HL-60 (cell line): ENCODE results near the gene GRAMD1A.

ENCODE experiments used
- DNase-seq, 2 experiments: peaks; one replicate each; pipeline ENCODE4 v3.0.0-alpha.2; 2010 to 2020; ENCODE audit warnings: low read depth in 1 of 2, low spot score in 1 of 2
- H3K27ac ChIP-seq: fragments of 250-450 bp; sonication (Bioruptor Pico); replicated peaks from 2 replicates; pipeline ENCODE4 v1.5.1; 2020; ENCODE audit warnings: mild to moderate bottlenecking, moderate library complexity
- H3K27me3 ChIP-seq: fragments of 250-450 bp; sonication (Bioruptor Pico); 2 replicates; pipeline ENCODE4 v1.5.1; 2021; ENCODE audit warnings: mild to moderate bottlenecking, moderate library complexity; ENCODE audit not compliant: insufficient read depth, poor library complexity, severe bottlenecking
- H3K4me3 ChIP-seq: replicated peaks from 2 replicates; pipeline ENCODE4 v1.5.1; 2011; ENCODE audit warnings: mild to moderate bottlenecking, control low read depth, low read length; ENCODE audit not compliant: insufficient read depth
- CTCF ChIP-seq: IDR thresholded peaks from one replicate; pipeline ENCODE4 v1.5.1; 2011; ENCODE audit warnings: low read length, control low read depth, inconsistent platforms; ENCODE audit not compliant: insufficient read depth
- GABPA ChIP-seq: IDR thresholded peaks from 2 replicates; pipeline ENCODE4 v1.6.1; 2012; ENCODE audit warnings: low read depth
- POLR2AphosphoS5 ChIP-seq: IDR thresholded peaks from 2 replicates; pipeline ENCODE4 v1.6.1; 2012; ENCODE audit warnings: low read depth
- REST ChIP-seq: IDR thresholded peaks from 2 replicates; pipeline ENCODE4 v1.6.1; 2012; ENCODE audit warnings: low read depth; ENCODE audit not compliant: insufficient replicate concordance
- SPI1 ChIP-seq: IDR thresholded peaks from 2 replicates; pipeline ENCODE4 v1.6.1; 2012; ENCODE audit warnings: low read depth, mild to moderate bottlenecking, borderline replicate concordance

Gene GRAMD1A

DNA sequence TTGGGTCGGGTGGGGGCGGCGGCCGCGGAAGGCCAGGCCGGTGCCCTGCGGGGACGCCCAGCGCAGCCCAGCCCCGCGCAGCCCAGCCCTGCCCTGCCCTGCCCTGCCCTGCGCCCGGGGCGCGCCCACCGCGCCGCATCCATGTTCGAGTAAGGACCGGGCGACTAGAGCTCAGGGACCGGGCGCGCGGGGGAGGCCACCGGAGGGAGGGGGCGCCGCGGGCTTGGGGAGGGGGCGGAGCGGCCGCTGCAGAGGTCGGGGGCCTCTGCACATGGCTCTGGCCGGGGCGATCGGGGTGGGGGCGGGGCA is 169 bp downstream of the GRAMD1A start:
- peak in 1 of 2 experiments; percentile 69 for DNase-seq
- Histone ChIP-seq H3K27me3 (no peaks in the 10 kb centered on the region), H3K4me3 (peak overlapping the region; percentile 88), H3K27ac (peak overlapping the region; percentile 86)
- TF ChIP-seq REST, result no peak
- TF ChIP-seq GABPA, result no peak
- no peak for TF ChIP-seq CTCF
- no peak for TF ChIP-seq SPI1
- no peak for TF ChIP-seq POLR2AphosphoS5

GRCh38 chr19:35000647-35001501 is 751 bp downstream of the GRAMD1A start:
- H3K27me3 ChIP-seq, result no peaks in the 10 kb centered on the region
- peak; percentile 54 to 60 for DNase-seq
- no peak for TF ChIP-seq GABPA
- TF ChIP-seq CTCF, result no peak
- TF ChIP-seq SPI1, result no peak
- peak; percentile 12 for TF ChIP-seq REST
- TF ChIP-seq POLR2AphosphoS5, result peak; percentile 49; the same call in 1 of the 2 replicates
- peak overlapping the region; percentile 88 for H3K4me3 ChIP-seq
- peak overlapping the region; percentile 86 for H3K27ac ChIP-seq

DNA sequence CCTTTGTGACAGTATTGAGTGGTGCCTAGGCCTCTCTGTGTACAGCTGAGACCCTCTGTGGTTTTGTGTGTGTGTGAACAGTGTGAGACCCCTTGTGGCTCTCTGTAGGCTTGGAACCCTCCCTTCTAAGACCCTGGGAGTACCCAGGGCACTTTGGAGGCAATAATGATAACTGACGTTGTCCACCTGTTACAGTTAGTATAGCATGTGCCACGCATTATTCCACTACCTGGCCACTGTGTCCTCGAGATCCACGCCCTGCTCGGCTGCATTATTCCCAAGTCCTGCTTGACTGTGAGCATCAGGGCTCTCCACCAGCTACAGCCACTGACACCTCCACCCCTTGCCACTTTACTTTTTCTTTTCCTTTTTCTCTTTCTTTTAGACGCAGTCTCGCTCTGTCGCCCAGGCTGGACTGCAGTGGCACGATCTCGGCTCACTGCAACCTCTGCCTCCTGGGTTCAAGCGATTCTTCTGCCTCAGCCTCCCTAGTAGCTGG is 2.0 kb downstream of the GRAMD1A start:
- Histone ChIP-seq H3K27me3 (no peaks in the 10 kb centered on the region), H3K4me3 (no peak overlapping the region), H3K27ac (peak overlapping the region; percentile 24; the same call in 1 of the 2 replicates)
- TF ChIP-seq POLR2AphosphoS5 (no peak), SPI1 (no peak), REST (no peak), CTCF (no peak), GABPA (no peak)
- DNase-seq, result no peak
